Stimulated activated CD4-positive, alpha-beta T cell treated with anti-CD3 and anti-CD28 coated beads, Interleukin-15, amount 100 ng/mL, for 48 hours (primary cell): ENCODE results near the gene AGBL5.

ENCODE experiments used
- DNase-seq, 2 donors: peaks; one replicate each; pipeline ENCODE4 v3.0.0-alpha.2; 2020; ENCODE audit warnings: low read depth in 2 of 2

The AGBL5 gene

GRCh38 chr2:27050996-27051901 lies at the start of gene AGBL5:
Gene AGBL5 (plus strand): TSS chr2:27051668. CDS start chr2:27052959, 1,291 bp downstream.
- peak; percentile 93 for DNase-seq

- no peak for DNase-seq
These were observed 49.5 kb upstream of the AGBL5 start for GRCh38 chr2:27001950-27002349.

GRCh38 chr2:27003007-27003406 lies 48.5 kb upstream of the AGBL5 start:
- no peak for DNase-seq

- DNase-seq, result no peak
These were observed 47.6 kb upstream of the AGBL5 start for GRCh38 chr2:27003857-27004256.

GRCh38 chr2:27006602-27007415 lies 44.7 kb upstream of the AGBL5 start:
- DNase-seq, result no peak

GRCh38 chr2:27007416-27008374 lies 43.8 kb upstream of the AGBL5 start:
- DNase-seq, result no peak

- no peak for DNase-seq
These were observed 42.8 kb upstream of the AGBL5 start for GRCh38 chr2:27008678-27009077.

- no peak for DNase-seq
These were observed 42.4 kb upstream of the AGBL5 start for GRCh38 chr2:27009083-27009482.

- DNase-seq, result no peak
These were observed 41.8 kb upstream of the AGBL5 start for GRCh38 chr2:27009716-27010115.

GRCh38 chr2:27010139-27010538 lies 41.3 kb upstream of the AGBL5 start:
- no peak for DNase-seq

- DNase-seq, result no peak
These were observed 37.7 kb upstream of the AGBL5 start for GRCh38 chr2:27013738-27014137.

- DNase-seq, result no peak
These were observed 36.6 kb upstream of the AGBL5 start for GRCh38 chr2:27014771-27015433.

GRCh38 chr2:27016801-27017325 lies 34.6 kb upstream of the AGBL5 start:
- DNase-seq, result peak in 1 of 2 donors; percentile 42

GRCh38 chr2:27018142-27018541 lies 33.3 kb upstream of the AGBL5 start:
- DNase-seq, result no peak

- DNase-seq, result no peak
These were observed 32.0 kb upstream of the AGBL5 start for GRCh38 chr2:27019459-27019858.

- DNase-seq, result no peak
These were observed 31.3 kb upstream of the AGBL5 start for GRCh38 chr2:27019931-27020855.

- no peak for DNase-seq
These were observed 30.0 kb upstream of the AGBL5 start for GRCh38 chr2:27021253-27022049.

GRCh38 chr2:27023740-27024139 lies 27.7 kb upstream of the AGBL5 start:
- no peak for DNase-seq

- DNase-seq, result no peak
These were observed 27.3 kb upstream of the AGBL5 start for GRCh38 chr2:27024188-27024587.
